Gastrocnemius medialis (tissue), 4 donors: ENCODE data around the gene SDK2. TPM values are rescaled to one million over a fixed set of nuclear protein-coding genes. Genes with fewer than 3 reads are reported as not detected.

Experiments
- ATAC-seq, 2 donors: fragments of 150-250 bp; one replicate each; pipeline ENCODE4 v1.9.1; 2016
- DNase-seq, 2 donors: peaks; one replicate each; pipeline ENCODE4 v3.0.0-alpha.2; 2019
- H3K27ac ChIP-seq, 4 donors: fragments of 200-600 bp; sonication (generic); 1 replicate in 1 of 4; 2 replicates in 3 of 4; pipeline ENCODE4 v1.5.1; 2016 to 2018; ENCODE audit warnings: mild to moderate bottlenecking in 2 of 4, moderate library complexity in 1 of 4
- H3K27me3 ChIP-seq, 3 donors: fragments of 200-600 bp; sonication (generic) in 2 of 3; 1 replicate in 1 of 3; 2 replicates in 2 of 3; pipeline versions ENCODE4 v1.5.1 to v1.6.0; 2016 to 2019; ENCODE audit warnings: mild to moderate bottlenecking in 1 of 3, moderate library complexity in 1 of 3
- H3K36me3 ChIP-seq, 2 donors: fragments of 200-600 bp; sonication (generic) in 1 of 2; one replicate each; pipeline ENCODE4 v1.5.1; 2017 to 2018
- H3K4me1 ChIP-seq, 2 donors: fragments of 200-600 bp; sonication (generic) in 1 of 2; one replicate each; pipeline ENCODE4 v1.5.1; 2016 to 2017; ENCODE audit warnings: mild to moderate bottlenecking in 2 of 2
- H3K4me3 ChIP-seq, 4 donors: fragments of 200-600 bp; sonication (generic) in 3 of 4; 1 replicate in 1 of 4; 2 replicates in 3 of 4; pipeline ENCODE4 v1.5.1; 2016 to 2019; ENCODE audit warnings: mild to moderate bottlenecking in 2 of 4
- H3K9me3 ChIP-seq, 3 donors: fragments of 200-600 bp; sonication (generic) in 2 of 3; 1 replicate in 1 of 3; 2 replicates in 2 of 3; pipeline ENCODE4 v1.5.1; 2016 to 2019
- CTCF ChIP-seq, 5 experiments: fragments of 450-650 bp in 3 of 5; fragments of 200-600 bp in 2 of 5; sonication (generic) in 2 of 5; IDR thresholded peaks in 4 of 5; conservative IDR thresholded peaks in 1 of 5; 1 replicate in 4 of 5; 2 replicates in 1 of 5; pipeline ENCODE4 v1.5.1; 2016 to 2019; ENCODE audit warnings: antibody characterized with exemption in 5 of 5, mild to moderate bottlenecking in 3 of 5, moderate library complexity in 3 of 5
- POLR2A ChIP-seq, 2 donors: fragments of 450-650 bp; IDR thresholded peaks; one replicate each; pipeline ENCODE4 v1.6.1; 2017; ENCODE audit warnings: antibody characterized with exemption in 2 of 2, mild to moderate bottlenecking in 2 of 2, moderate library complexity in 2 of 2
- in situ Hi-C, 4 donors: fragments of 200-750 bp; cut with MboI; loops; one replicate each; pipeline versions ENCODE4 v1.15.0 to v1.8.0; 2017; ENCODE audit warnings: low sequenced_read_pairs in 4 of 4
- intact Hi-C: fragments of 100-400 bp; cut with DNase I; formaldehyde crosslinking; loops from one replicate; pipeline ENCODE4 v1.15.1; 2023; ENCODE audit warnings: low total_unique reads
- total RNA-seq, 4 donors: library from RNA; depleted of rRNA; stranded (reverse); fragments of >200 nt; gene quantifications; one replicate each; pipeline versions ENCODE4 v1.1.0 to v1.2.3, GENCODE V29; 2016

The SDK2 gene
- total RNA-seq, 4 donors from 2014 or later: 0.02 to 0.31 (median 0.13) TPM

- ATAC-seq (no peak), DNase-seq (no peak)
- Histone ChIP-seq H3K36me3 (no peaks in the 10 kb centered on the region), H3K4me3 (no peak overlapping the region), H3K27me3 (no peaks in the 10 kb centered on the region), H3K4me1 (peaks cover 0 to 11% of the 10 kb centered on the region in 2 donors), H3K27ac (no peak overlapping the region), H3K9me3 (no peaks in the 10 kb centered on the region)
- TF ChIP-seq CTCF (IDR thresholded peaks at IDR 0.05 in 4 of 5, conservative IDR thresholded peaks at IDR 0.05 in 1 of 5) (no peak), POLR2A (IDR thresholded peaks at IDR 0.05) (no peak)
- intact Hi-C loops (no loop called here), in situ Hi-C loops (loop anchor here in 1 of 4 donors (10.0 kb wide), 1 partner anchor 64 kb away; no protein-coding TSS in a partner anchor)
Observed at GRCh38 chr17:73318427-73318813, 325.8 kb downstream of the SDK2 start.

GRCh38 chr17:73317513-73318426 is 326.5 kb downstream of the SDK2 start:
- Histone ChIP-seq H3K36me3 (no peaks in the 10 kb centered on the region), H3K27ac (no peak overlapping the region), H3K4me1 (peaks cover 0 to 11% of the 10 kb centered on the region in 2 donors), H3K9me3 (no peaks in the 10 kb centered on the region), H3K27me3 (no peaks in the 10 kb centered on the region), H3K4me3 (no peak overlapping the region)
- ATAC-seq (peak in 1 of 2 donors; percentile 71), DNase-seq (no peak)
- TF ChIP-seq POLR2A (IDR thresholded peaks at IDR 0.05) (no peak), CTCF (IDR thresholded peaks at IDR 0.05 in 4 of 5, conservative IDR thresholded peaks at IDR 0.05 in 1 of 5) (no peak)
- in situ Hi-C loops: loop anchor here in 1 of 4 donors (10.0 kb wide), 1 partner anchor 63 kb away; no protein-coding TSS in a partner anchor
- intact Hi-C loops: no loop called here

- no peaks in the 10 kb centered on the region for H3K27me3 ChIP-seq
- in situ Hi-C loops: loop anchor here in 1 of 4 donors (10.0 kb wide), 1 partner anchor 62 kb away; no protein-coding TSS in a partner anchor
- H3K4me1 ChIP-seq: peaks cover 0 to 11% of the 10 kb centered on the region in 2 donors
- no peak overlapping the region for H3K27ac ChIP-seq
- TF ChIP-seq CTCF (IDR thresholded peaks at IDR 0.05 in 4 of 5, conservative IDR thresholded peaks at IDR 0.05 in 1 of 5) (no peak), POLR2A (IDR thresholded peaks at IDR 0.05) (no peak)
- no peaks in the 10 kb centered on the region for H3K9me3 ChIP-seq
- H3K4me3 ChIP-seq: no peak overlapping the region
- intact Hi-C loops: no loop called here
- ATAC-seq (no peak), DNase-seq (no peak)
- no peaks in the 10 kb centered on the region for H3K36me3 ChIP-seq
Observed at GRCh38 chr17:73316919-73317505, 327.2 kb downstream of the SDK2 start.

- in situ Hi-C loops: loop anchor here in 1 of 4 donors (10.0 kb wide), 1 partner anchor 61 kb away; no protein-coding TSS in a partner anchor
- Histone ChIP-seq H3K4me3 (no peak overlapping the region), H3K27ac (no peak overlapping the region), H3K36me3 (no peaks in the 10 kb centered on the region), H3K4me1 (peaks cover under 1 to 11% of the 10 kb centered on the region in 2 donors), H3K9me3 (no peaks in the 10 kb centered on the region), H3K27me3 (no peaks in the 10 kb centered on the region)
- TF ChIP-seq CTCF (IDR thresholded peaks at IDR 0.05 in 4 of 5, conservative IDR thresholded peaks at IDR 0.05 in 1 of 5): no peak
- TF ChIP-seq POLR2A (IDR thresholded peaks at IDR 0.05): no peak
- intact Hi-C loops: no loop called here
- DNase-seq: no peak
- ATAC-seq: no peak
Observed at GRCh38 chr17:73315471-73315870, 328.8 kb downstream of the SDK2 start.
